GM21360 (cell line): ENCODE data around the gene UBQLN4.
A peak's percentile ranks its signal among the peaks of the same experiment; 100 is the strongest.

Source experiments
- ATAC-seq: cut with Tn5 transposase; IDR thresholded peaks from one replicate; pipeline ENCODE4 v1.9.1; 2021; ENCODE audit warnings: mild to moderate bottlenecking, moderate library complexity; ENCODE audit not compliant: unreplicated experiment

Gene UBQLN4

GRCh38 chr1:156053768-156054499 is at the start of gene UBQLN4:
TSS of gene UBQLN4 (minus strand) at chr1:156053798. CDS start at chr1:156053701, 97 bp downstream.
- ATAC-seq: peak; percentile 52

GRCh38 chr1:156102633-156103511 is 49.3 kb upstream of the UBQLN4 start:
- no peak for ATAC-seq

GRCh38 chr1:156101880-156102279 is 48.3 kb upstream of the UBQLN4 start:
- ATAC-seq: no peak

DNA sequence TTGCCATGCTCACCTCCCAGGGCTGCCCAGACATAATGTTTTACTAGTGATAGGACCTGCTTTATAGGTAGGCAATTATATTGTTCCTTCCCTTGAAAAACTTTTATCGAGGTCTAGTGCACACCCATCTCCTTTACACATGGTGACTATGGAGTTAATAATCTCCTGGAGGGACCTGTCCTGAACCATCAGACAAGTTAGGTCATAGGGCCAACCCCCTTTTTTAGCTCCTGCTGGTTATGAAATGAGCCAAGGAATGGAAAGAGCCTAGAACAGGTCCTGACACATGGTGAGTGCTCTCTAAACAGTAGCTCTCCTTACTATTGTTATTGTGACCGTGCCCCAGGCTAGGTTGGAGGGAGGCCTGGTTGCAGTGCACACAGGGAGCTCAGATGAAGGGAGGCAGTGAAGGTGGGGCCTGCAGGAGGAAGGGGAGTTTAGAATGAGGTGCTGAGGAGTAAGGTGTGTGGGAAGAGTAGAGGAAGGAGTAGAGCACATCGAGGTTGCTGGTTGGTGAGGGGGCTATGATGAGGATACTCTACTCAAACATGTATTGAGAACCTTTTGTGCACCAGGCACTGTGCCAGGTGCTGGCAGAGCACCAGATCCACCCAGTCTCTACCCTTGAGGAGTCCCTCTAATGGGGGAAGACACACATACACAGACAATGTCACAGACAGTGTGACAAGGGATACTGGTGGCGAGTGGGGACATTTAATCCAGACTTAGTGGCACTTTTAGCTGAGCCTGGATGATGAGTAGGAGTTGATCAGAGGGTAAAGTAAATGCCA is 46.8 kb upstream of the UBQLN4 start:
- no peak for ATAC-seq

GRCh38 chr1:156099282-156099681 is 45.7 kb upstream of the UBQLN4 start:
- ATAC-seq: no peak

- ATAC-seq: no peak
Measured at GRCh38 chr1:156098784-156099183, 45.2 kb upstream of the UBQLN4 start.

DNA sequence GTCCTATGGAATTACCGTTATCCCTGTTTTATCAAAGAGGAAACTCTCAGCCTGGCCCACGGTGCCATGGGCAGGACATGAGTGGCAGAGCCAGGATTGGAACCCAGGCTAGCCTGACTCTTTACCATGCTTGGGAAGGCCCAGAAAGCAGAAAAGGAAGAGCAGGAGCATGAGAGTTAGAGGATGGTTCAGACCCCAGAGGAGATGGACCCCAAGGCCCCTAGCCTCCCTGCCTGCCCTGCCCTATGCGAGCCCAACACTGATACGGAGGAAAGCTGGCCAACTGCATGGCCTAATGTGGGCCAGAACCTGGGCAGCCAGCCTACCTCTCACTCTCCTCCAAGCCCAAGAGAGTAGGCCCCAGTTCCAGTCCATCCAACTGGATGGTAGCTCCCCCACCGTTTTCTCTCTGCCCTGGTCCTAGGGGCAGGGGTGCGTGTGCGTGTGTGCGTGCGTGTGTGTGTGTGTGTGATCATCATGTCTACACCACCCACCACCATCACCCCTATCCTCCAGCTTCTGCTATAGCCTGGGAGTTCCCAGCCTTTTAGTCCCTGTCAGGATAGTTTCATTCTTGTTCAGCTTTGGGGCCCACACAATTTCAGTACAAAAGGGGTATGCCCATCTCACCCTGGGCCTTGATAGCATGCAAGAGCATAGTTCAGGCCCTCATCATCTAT is 44.0 kb upstream of the UBQLN4 start:
- no peak for ATAC-seq

GRCh38 chr1:156096640-156097391 is 43.2 kb upstream of the UBQLN4 start:
- ATAC-seq: peak; percentile 58

- no peak for ATAC-seq
Measured at GRCh38 chr1:156095906-156096508, 42.4 kb upstream of the UBQLN4 start.

- ATAC-seq: no peak
Measured at GRCh38 chr1:156091610-156092009, 38.0 kb upstream of the UBQLN4 start.

DNA sequence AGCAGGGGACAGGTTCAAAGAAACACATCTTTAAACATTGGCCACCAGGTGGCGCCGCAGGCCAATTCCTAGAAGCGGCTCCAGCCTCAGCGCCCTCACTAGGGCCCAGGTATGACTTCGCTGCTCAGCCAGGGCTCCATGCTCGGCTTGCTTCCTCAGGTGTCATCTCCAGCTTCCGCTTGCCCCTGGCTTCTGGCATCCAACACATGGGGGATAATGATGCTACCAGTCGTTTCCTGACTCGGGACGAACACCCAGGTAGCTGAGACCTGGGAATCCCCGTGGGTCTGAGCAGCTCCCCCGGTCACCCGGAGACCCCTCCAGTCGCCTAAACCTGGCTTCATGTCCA is 37.2 kb upstream of the UBQLN4 start:
- ATAC-seq: no peak

GRCh38 chr1:156090138-156090839 is 36.7 kb upstream of the UBQLN4 start:
- ATAC-seq: no peak

DNA sequence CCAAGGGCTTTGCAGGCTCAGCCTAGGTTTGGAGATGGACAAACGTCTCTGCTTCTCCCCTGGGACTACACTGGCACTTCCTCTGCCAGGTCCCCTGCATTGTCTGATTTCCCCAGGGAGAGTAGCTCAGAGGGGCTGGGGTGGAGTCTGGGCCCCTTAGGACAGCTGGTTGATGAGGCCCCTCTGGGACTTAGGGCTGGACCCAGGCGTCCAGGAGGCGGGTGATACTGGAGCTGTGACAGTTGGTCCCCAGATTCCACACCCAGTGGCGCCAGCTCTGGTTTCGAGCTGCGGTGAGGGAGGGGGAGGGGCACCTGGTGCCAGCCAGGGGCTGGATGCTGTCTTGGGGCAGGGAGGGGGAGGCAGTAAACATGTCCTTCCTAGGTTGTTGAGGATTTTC is 36.1 kb upstream of the UBQLN4 start:
- ATAC-seq: no peak

DNA sequence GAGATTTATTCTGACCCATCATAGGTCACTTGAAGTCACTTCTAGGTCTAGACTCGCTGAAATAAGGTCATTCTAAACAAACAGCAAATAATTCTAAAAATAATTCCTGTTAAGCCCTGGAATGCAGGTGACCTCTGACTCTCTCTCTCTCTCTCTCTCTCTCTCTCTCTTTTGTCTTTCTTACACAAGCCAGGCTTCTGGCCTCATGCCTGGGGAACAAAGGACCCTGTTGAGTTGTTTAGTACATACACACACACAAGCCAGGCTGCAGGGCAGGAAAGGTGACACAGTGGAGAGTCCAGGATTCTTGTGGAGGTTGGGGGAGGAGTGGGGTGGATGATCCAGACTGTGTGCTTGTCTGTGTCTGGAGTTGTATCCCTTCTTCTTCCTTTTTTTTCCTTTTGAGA is 32.7 kb upstream of the UBQLN4 start:
- ATAC-seq: no peak

- ATAC-seq: no peak
Measured at GRCh38 chr1:156083800-156084790, 30.5 kb upstream of the UBQLN4 start.

DNA sequence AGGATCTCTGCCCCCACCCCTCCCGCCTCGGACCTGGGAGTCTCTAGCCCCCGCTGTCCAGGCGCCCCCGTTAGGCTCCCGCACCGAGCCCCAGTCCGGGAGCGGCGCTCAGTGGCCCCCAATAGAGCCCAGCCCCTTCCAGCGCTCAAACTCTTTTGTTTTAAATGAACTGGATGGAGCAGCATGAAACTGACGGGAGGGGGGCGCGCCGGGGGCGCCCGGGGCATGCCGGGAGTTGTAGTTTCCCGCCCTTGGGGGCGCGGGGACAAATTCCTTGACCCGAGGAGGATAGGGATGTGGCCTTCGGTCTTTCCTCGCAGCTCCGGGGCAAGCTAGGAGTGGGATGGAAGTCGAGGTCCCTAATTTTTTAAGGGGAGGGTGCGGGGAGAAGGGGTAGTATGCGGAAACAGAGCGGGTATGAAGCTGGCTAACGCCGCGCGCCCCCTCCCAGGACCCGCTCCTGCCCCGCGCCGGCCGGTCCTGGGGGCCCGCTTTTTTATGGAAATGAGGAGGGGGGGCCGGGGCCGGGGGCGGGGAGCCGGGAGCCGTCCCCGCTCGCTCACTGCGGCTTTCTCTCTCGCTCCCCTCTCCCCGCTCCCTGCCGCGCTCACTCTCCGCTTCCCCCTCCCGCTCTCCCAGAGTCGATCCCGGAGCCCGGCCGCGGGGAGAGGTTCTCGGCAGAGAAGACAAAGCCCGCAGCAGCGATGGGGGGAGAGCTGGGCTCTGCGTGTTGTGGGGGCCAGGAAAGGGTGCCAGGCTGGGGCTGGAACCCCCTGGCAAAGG is 28.9 kb upstream of the UBQLN4 start, which contains the start of gene MEX3A:
Gene MEX3A, minus strand, starts transcription at position 157 of the 783 bp plus-strand sequence. CDS start 467 bp downstream, outside the sequence.
- no peak for ATAC-seq

- no peak for ATAC-seq
Measured at GRCh38 chr1:156081917-156082308, 28.3 kb upstream of the UBQLN4 start.
